Embryonic facial prominence (tissue), 1 donor: ENCODE results near the gene PPRC1.
"Not testable (repeated sequence)": the region's sequence is repeated elsewhere in the genome, so short reads cannot be mapped to it uniquely, and the experiment has no call there.

Source experiments
- DNase-seq: peaks from one replicate; pipeline ENCODE4 v3.0.0-alpha.2; 2016; ENCODE audit errors: extremely low spot score

PPRC1 gene

GRCh38 chr10:102150970-102151773, 18.3 kb downstream of the PPRC1 start:
- DNase-seq = no peak

- DNase-seq = peak; percentile 98
Measured at GRCh38 chr10:102151774-102152544, 19.1 kb downstream of the PPRC1 start, which contains the start of gene NOLC1. TSS of gene NOLC1 (plus strand) at chr10:102152389. CDS start at chr10:102152411, 22 bp downstream.

GRCh38 chr10:102152545-102152890, 19.7 kb downstream of the PPRC1 start:
- DNase-seq = no peak

GRCh38 chr10:102153093-102153620, 20.3 kb downstream of the PPRC1 start:
- no peak for DNase-seq

GRCh38 chr10:102154466-102155116, 21.8 kb downstream of the PPRC1 start:
- DNase-seq = no peak

GRCh38 chr10:102157224-102157623, 24.4 kb downstream of the PPRC1 start:
- no peak for DNase-seq

GRCh38 chr10:102159051-102159597, 26.3 kb downstream of the PPRC1 start:
- DNase-seq = no peak

GRCh38 chr10:102159831-102160230, 27.0 kb downstream of the PPRC1 start:
- DNase-seq = no peak

- no peak for DNase-seq
Measured at GRCh38 chr10:102163342-102163989, 30.6 kb downstream of the PPRC1 start.

- DNase-seq = no peak
Measured at GRCh38 chr10:102167861-102168260, 35.0 kb downstream of the PPRC1 start.

- DNase-seq = no peak
Measured at GRCh38 chr10:102170602-102171001, 37.8 kb downstream of the PPRC1 start.

GRCh38 chr10:102172288-102172687, 39.4 kb downstream of the PPRC1 start:
- no peak for DNase-seq

GRCh38 chr10:102175415-102175814, 42.6 kb downstream of the PPRC1 start:
- DNase-seq = no peak

- DNase-seq = no peak
Measured at GRCh38 chr10:102184606-102185005, 51.8 kb downstream of the PPRC1 start.

GRCh38 chr10:102185272-102185671, 52.4 kb downstream of the PPRC1 start:
- no peak for DNase-seq

GRCh38 chr10:102185811-102186527, 53.1 kb downstream of the PPRC1 start:
- no peak for DNase-seq

GRCh38 chr10:102188298-102188940, 55.6 kb downstream of the PPRC1 start:
- DNase-seq = no peak

GRCh38 chr10:102188941-102189898, 56.4 kb downstream of the PPRC1 start:
- DNase-seq = not testable (repeated sequence)

GRCh38 chr10:102191956-102192355, 59.1 kb downstream of the PPRC1 start:
- DNase-seq = no peak
